Esophagus mucosa (tissue), 1 donor: ENCODE data around the gene RAP2A. TPM values are rescaled to one million over a fixed set of nuclear protein-coding genes. Genes with fewer than 3 reads are reported as not detected.

Experiments
- ATAC-seq: fragments of 200-7000 bp; cut with Tn5 transposase; one replicate; pipeline ENCODE4 v1.9.1; 2020
- total RNA-seq: library from RNA; stranded (reverse); gene quantifications from one replicate; pipeline ENCODE4 v1.2.4, GENCODE V29; 2023
- donor health status: DM: yes; HTN: yes; CAD: no.

The RAP2A gene
- total RNA-seq, 1 donor from 2014 or later = 43.8 TPM

- ATAC-seq = no peak
Measured at GRCh38 chr13:97422118-97423054, 11.6 kb upstream of the RAP2A start.

DNA sequence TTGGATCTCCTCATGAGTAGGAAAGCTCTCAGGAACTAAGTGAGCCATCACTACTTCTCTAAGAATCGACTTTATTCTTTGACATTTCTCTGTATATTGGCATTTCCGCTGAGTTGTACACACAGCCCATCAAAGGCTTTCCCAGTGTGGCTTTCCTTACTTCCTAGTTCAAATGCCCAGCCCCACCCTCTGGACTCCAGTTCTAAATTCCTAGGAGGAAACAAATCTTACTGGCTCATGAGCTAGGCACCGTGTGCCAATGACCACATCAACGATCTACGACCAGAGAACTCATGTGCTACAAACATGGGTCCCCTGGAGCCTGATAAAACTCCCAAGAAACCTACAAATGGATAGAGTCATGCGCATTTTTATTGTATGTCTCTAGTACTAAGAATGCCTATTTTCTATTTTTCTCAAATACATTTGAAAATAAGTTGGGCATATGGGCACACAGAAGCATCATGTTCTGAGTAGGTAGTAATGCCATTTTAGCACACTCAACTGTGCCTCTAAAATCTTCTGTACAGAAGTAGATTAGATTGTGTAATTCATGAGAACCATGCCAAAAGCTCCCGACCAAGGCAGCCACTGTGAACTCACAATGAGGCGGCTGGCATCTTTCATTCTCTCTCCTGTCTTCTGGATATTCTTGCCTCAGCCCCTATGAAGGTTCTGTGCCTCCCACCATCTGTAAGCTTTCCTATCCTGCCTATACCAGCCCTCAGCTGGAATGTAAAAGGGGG, 10.5 kb upstream of the RAP2A start:
- ATAC-seq = no peak

- ATAC-seq = no peak
Measured at GRCh38 chr13:97425590-97425989, 8.4 kb upstream of the RAP2A start.

DNA sequence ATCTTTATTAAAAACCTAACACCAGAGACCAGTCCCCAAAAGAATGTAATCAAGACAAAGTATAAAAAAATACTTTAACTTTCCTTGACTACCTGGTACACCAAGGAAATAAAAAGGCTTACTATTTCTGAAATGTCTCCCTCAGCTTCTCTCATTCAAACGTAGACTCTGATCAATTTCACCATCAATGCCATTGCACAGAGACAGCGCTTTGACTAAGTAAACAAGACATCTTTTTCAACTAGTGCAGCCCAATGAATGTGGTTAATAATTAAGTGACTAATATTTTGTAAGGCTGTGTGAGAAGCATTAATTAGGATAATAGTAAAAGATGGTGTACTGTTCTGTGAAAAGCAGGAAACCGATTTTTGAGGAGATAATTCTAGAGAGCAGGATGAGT, 7.3 kb upstream of the RAP2A start:
- no peak for ATAC-seq

DNA sequence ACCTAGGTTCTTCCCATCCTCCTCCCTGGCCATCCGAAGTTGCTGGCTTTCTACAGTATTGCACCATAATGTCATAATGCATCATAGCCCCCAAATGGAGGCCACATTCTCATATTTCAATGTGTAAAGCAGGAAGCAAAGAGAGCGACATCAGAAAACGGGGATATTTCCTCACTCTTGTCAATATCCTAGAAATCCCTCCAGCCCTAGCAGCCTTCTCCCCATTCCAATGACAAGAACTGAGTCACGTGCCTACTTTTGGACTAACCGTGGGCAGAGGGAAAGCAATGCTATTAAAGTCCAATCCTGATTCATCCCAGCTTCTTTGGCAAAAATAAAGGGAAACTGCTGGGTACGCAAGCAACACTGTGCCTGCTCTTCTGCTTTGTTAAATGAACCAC, 4.3 kb upstream of the RAP2A start:
- ATAC-seq = no peak

DNA sequence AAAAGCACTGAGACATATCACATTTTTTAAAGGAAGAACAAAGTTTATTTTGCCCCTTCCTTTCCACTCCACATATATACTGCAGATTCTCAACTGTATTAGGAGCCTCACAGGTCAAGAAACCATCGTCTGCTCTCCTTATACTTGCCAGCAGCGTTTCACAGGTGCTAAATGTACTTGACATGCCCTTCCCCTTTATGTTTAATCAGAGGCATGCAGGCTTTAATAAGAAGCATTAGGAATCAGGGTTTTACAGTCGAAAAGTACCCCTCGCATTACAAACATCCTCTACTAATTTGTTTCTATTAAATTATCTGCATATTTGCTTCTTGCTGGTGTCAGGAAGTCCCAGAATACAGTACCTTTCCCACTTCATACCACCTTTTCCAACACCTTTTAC, 3.7 kb upstream of the RAP2A start:
- ATAC-seq = no peak

DNA sequence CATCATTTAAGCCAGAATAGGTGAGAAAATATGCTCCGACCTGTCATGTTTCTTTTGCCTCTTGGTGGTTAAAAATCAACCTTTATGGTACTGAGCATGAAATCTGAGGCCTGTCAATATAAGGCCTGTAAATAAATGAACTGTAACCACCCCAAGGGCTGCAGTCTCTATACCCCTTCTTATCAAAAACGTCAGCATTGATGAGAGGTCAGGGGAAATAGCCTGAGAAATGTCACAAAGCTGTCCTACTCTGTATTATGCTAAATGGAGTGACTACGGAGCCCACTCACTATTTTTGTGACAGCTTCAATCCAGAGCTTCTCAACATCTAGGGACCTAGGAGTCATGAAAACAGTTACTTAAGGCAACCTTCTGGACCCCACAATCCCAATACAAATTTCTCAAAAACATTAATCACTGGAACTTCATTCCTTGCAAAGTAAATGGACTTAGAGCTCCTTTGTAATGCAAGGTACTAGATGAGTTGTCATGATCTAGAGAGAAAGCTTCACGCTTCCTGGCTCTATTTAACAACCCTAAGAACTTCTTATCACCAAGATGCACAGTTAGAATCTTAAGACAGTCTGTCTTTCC, 2.7 kb upstream of the RAP2A start:
- ATAC-seq = no peak

DNA sequence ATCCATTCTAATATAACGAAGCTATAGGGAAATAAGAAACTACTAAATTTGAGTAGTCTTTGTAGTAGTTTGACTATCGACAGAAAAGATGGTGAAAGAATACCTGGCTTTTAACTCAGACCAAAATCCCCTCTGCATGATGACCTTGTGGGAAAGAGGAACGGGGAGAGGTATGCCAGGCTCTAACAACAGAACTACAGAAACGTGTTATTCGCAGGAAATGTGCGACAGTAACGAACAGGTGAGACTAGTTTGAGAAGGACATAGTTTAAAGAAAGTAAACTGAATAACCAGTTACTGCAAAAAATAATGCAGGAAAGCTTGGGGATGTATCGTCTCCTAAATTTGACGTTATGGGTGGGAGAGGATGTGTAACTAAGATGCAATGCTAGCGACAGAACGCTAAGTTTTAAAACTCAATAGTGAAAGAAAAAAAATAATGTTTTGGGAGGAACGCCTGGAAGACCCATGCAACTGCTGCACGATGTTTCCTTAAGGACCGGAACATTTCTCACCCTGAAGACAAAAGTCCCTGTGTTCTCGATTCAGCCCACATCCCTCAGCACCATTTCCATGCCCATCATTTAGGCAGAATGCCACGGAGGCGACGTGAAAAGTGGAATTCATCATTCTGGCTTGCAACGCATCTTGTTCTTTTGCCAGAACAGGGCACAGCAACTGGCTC, 1.6 kb upstream of the RAP2A start:
- no peak for ATAC-seq

DNA sequence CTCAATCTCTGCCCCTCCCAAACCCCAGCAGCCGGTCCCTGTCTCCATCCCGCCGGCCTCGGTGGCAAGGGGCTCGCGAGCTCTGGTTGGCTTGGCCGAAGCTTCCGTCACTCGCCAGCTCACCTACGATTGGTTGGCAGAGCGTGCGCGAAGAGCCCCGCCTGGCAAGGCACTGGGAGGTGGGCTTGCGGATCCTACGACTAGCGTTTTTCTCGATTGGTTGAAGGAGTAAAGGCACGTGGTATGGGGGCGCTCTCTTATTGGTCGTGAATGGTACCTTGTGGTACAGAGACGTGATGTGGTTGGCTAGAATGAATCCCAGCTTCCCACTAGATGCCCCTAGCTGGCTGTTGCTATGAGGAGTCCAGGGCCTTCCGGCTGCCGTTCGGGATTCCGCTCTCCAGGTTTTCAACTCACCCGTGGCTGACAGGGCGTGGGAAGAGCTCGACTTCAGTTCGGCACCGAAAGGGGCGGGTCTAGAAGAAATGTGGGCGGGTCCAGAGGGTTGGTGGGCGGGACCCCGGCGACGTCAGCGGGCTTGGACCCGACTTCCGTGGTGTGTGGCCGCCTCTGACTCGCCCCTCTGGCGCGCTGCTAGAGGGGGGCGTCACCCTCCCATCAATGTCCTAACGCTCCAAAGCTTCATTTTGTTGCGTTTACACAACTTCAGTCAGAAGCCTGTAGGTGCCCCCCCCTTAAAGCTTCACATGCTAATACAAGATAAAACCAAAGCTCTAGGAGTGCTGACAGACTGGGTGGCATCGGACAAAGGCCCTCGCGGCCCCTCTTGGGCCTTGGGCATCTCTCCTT, 847 bp upstream of the RAP2A start:
- ATAC-seq = peak; percentile 96

DNA sequence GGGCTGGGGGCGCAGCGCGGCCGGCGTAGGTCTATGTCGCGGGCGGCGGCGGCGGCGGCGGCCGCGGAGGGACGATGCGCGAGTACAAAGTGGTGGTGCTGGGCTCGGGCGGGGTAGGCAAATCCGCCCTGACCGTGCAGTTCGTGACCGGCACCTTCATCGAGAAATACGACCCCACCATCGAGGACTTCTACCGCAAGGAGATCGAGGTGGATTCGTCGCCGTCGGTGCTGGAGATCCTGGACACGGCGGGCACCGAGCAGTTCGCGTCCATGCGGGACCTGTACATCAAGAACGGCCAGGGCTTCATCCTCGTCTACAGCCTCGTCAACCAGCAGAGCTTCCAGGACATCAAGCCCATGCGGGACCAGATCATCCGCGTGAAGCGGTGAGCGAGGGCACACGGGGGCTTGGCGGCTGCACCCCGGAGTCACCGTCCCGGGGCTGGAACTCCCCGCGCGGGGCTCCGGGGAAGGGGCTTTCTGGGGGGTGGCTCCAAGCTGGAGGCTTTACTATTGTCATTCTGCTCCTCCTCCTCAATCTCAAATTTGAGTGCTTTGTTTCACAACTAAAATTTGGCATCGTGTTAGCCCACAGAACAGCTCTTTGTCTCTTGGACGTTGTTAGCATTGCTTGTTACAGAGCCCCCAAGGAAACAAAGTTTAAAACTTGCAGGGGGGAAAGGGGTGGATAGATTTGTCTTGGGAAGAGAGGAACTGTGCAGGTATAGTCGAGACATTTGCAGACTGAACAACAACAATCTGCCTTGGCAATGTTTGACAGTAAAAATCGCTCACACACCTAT, 630 bp downstream of the RAP2A start:
- no peak for ATAC-seq

DNA sequence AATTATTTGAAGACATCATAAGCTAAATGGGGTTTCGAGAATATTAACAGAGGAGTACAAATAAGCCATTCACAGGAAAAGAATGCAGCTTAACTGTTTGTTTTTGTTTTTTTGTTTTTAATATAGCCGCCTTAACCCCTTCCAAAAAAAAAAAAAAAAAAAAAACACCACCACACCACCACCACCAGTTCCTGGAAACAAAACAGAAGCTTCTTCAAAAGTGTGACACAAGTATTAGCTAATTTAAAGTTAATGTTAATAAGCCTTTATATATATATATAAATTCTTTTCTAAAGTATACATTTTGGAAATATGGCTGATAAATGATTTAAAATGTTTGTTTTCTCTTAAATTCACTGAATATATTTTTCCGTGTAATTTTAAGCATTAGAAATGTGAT, 1.4 kb downstream of the RAP2A start:
- ATAC-seq = no peak

DNA sequence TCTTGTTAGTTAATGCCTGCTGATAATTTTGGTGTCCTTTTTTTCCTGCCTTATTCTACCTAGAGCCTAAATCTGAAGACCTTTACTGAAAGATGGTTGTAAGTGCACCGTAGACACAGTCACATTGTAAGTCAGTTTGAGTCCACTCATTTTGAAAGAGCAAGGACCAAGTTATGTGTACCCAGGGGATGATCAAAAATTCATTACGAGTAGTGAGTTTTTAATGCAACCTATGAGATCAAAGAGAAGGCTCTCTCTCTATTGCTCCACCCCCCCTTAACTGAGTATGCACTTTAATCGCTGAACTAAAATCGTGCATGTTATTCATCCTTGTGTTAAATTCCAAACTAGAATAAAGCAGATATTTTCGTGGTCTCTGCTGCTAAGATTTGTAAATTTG, 1.8 kb downstream of the RAP2A start:
- no peak for ATAC-seq

DNA sequence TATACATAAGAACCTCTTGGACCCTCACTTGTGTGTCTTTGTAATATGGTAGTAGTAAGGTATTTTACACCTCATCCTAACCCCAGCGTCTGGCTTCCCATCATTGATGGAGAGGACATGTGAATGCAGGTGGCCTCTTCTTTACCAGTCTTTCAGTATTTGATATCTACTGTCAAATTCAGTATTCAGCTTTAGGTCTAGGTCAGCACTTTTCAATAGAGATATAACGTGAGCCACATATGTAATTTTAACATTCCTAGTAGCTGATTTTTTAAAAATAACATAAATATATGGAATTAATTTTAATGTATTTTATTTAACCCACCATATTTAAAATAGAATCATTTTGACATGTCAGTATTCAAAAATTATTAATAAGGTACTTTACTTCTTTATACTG, 2.9 kb downstream of the RAP2A start:
- ATAC-seq = no peak

- no peak for ATAC-seq
Measured at GRCh38 chr13:97437729-97438128, 3.8 kb downstream of the RAP2A start.

- no peak for ATAC-seq
Measured at GRCh38 chr13:97438856-97439595, 5.1 kb downstream of the RAP2A start.

DNA sequence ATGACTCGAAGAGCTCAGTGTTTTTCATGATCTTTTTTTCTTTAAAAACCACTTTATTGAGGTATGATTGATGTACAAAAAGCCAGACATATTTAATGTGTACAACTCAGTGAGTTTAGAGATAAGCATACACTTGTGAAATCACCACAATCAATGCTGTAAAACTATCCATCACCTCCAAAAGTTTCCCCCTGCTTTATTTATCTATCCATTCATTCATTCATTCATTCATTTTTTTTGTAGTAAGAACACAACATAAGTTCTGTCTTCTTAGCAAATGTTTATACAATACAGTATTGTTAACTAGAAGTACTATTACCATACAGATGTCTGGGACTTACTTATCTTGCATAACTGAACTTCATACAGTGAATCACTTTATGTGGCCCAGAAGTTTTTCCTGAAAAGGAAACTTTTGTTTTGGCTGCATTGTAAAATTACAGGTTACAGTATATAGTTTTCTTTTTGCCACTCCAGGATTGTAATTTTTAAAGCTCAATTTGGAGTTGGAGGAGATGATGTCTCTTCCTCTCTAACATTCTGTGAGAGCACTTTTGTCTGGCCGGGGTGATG, 6.7 kb downstream of the RAP2A start:
- ATAC-seq = no peak

- ATAC-seq = no peak
Measured at GRCh38 chr13:97441368-97441767, 7.4 kb downstream of the RAP2A start.

- ATAC-seq = no peak
Measured at GRCh38 chr13:97445522-97446187, 11.7 kb downstream of the RAP2A start.

DNA sequence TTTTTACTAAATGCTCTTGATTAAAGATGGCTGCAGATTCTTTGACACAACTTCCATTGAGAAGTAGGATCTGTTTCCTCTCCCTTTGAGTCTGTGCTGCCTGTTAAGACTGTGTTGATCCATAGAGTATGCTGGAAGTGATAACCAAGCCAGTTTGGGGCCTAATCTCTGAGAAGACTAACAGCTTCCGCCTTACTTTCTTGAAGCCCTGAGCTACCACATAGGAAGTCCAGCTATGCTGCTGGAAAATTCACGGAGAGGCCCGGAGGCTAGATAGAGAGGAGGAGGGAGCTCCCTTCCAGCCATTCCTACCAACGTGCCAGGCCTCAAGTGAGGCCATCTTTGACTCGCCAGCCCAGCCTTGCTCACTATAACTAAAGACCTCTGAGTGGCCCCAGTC, 12.5 kb downstream of the RAP2A start:
- ATAC-seq = no peak
